Caco-2 (cell line): Measurements from ENCODE around the gene CREBBP. TPM values are rescaled to one million over a fixed set of nuclear protein-coding genes. Genes with fewer than 3 reads are reported as not detected.

Experiments used
- BruUV-seq: library from RNA; stranded (reverse); fragments of 400-500 nt; replicated peaks from 2 replicates; lab custom pipeline; 2021; lab: Mats Ljungman, UMichigan
- CTCF ChIA-PET: fragments of 300-600 bp; sonication (Branson Sonifier 250); formaldehyde crosslinking; loops from one replicate; lab custom pipeline; 2022; ENCODE audit warnings: antibody characterized with exemption; lab: Charles Lee
- POLR2A ChIA-PET: fragments of 300-600 bp; sonication (Branson Sonifier 250); formaldehyde crosslinking; loops from one replicate; lab custom pipeline; 2022; ENCODE audit warnings: antibody characterized with exemption; lab: Charles Lee
- DNase-seq, 2 experiments: peaks; one replicate each; pipeline versions ENCODE4 v3.0.0 to v3.0.0-alpha.2; 2020 to 2022
- H3K27me3 ChIP-seq: replicated peaks from 2 replicates; pipeline ENCODE4 v1.6.0; 2011; ENCODE audit warnings: low read length; ENCODE audit not compliant: control insufficient read depth, insufficient read depth
- H3K36me3 ChIP-seq: 2 replicates; pipeline ENCODE4 v1.5.1; 2011; ENCODE audit warnings: low read length; ENCODE audit not compliant: control insufficient read depth, insufficient read depth
- H3K4me1 ChIP-seq: fragments of 250-450 bp; sonication (Bioruptor Pico); 2 replicates; pipeline ENCODE4 v1.5.1; 2020; ENCODE audit warnings: mild to moderate bottlenecking
- H3K4me3 ChIP-seq: 2 replicates; pipeline ENCODE4 v1.5.1; 2011; ENCODE audit warnings: low read depth, mild to moderate bottlenecking, control low read depth, low read length
- H3K9me3 ChIP-seq: fragments of 250-450 bp; sonication (Bioruptor Pico); 2 replicates; pipeline ENCODE4 v1.5.1; 2020; ENCODE audit warnings: mild to moderate bottlenecking, moderate library complexity
- H3K27ac Mint-ChIP-seq: one replicate; pipeline ENCODE4 v1.8.0; 2022; ENCODE audit warnings: mixed read lengths; ENCODE audit not compliant: unreplicated experiment
- H3K27me3 Mint-ChIP-seq: one replicate; pipeline ENCODE4 v1.8.0; 2022; ENCODE audit warnings: mixed read lengths; ENCODE audit not compliant: insufficient read depth, unreplicated experiment
- H3K36me3 Mint-ChIP-seq: one replicate; pipeline ENCODE4 v1.8.0; 2022; ENCODE audit warnings: mild to moderate bottlenecking, mixed read lengths; ENCODE audit not compliant: insufficient read depth, unreplicated experiment
- H3K4me1 Mint-ChIP-seq: one replicate; pipeline ENCODE4 v1.8.0; 2022; ENCODE audit warnings: low read depth, mixed read lengths; ENCODE audit not compliant: unreplicated experiment
- H3K4me3 Mint-ChIP-seq: one replicate; pipeline ENCODE4 v1.8.0; 2022; ENCODE audit warnings: mild to moderate bottlenecking, moderate library complexity, mixed read lengths; ENCODE audit not compliant: unreplicated experiment
- H3K9me3 Mint-ChIP-seq: one replicate; pipeline ENCODE4 v1.8.0; 2022; ENCODE audit warnings: mixed read lengths; ENCODE audit not compliant: unreplicated experiment
- CTCF ChIP-seq, 2 experiments: fragments of 200-600 bp in 1 of 2; IDR thresholded peaks; 1 replicate in 1 of 2; 2 replicates in 1 of 2; pipeline versions ENCODE4 v1.5.1 to v1.8.0; 2011 to 2022; ENCODE audit warnings: antibody characterized with exemption in 1 of 2, control low read depth in 1 of 2, inconsistent platforms in 1 of 2, low read depth in 1 of 2, low read length in 1 of 2, mild to moderate bottlenecking in 1 of 2, moderate library complexity in 1 of 2; ENCODE audit not compliant: insufficient read depth in 1 of 2, severe bottlenecking in 1 of 2, unreplicated experiment in 1 of 2
- intact Hi-C: fragments of 100-400 bp; cut with micrococcal nuclease; formaldehyde crosslinking; loops from one replicate; pipeline ENCODE4 v1.10.0; 2022; ENCODE audit not compliant: unreplicated experiment
- total RNA-seq: library from RNA; stranded (reverse); gene quantifications from 2 replicates; pipeline ENCODE4 v1.2.3, GENCODE V29; 2022

CREBBP gene
- total RNA-seq, 1 experiment from 2014 or later: 65.3 TPM

GRCh38 chr16:3740934-3741333, 139.6 kb downstream of the CREBBP start:
- Histone ChIP-seq H3K27me3 (no peaks in the 10 kb centered on the region), H3K36me3 (peaks cover 4% of the 10 kb centered on the region), H3K9me3 (no peaks in the 10 kb centered on the region), H3K4me3 (no peak overlapping the region), H3K4me1 (no peaks in the 10 kb centered on the region)
- Mint-ChIP-seq H3K4me1 (no peaks in the 10 kb centered on the region), H3K9me3 (no peaks in the 10 kb centered on the region), H3K27me3 (no peaks in the 10 kb centered on the region), H3K36me3 (peaks cover 95% of the 10 kb centered on the region), H3K4me3 (no peak overlapping the region), H3K27ac (no peak overlapping the region)
- no TSS peak for BruUV-seq
- ChIA-PET CTCF (no interaction called here), POLR2A (no interaction called here)
- TF ChIP-seq CTCF (IDR thresholded peaks at IDR 0.05; ENCODE audit: insufficient read depth in 1 of 2, low read depth in 1 of 2, low read length in 1 of 2, severe bottlenecking in 1 of 2, unreplicated experiment in 1 of 2): no peak
- intact Hi-C loops: no loop called here
- no peak for DNase-seq

GRCh38 chr16:3740186-3740585, 140.3 kb downstream of the CREBBP start:
- no peak overlapping the region for H3K4me3 Mint-ChIP-seq
- H3K27ac Mint-ChIP-seq: no peak overlapping the region
- H3K9me3 Mint-ChIP-seq: no peaks in the 10 kb centered on the region
- CTCF ChIA-PET: no interaction called here
- intact Hi-C loops: no loop called here
- no peak overlapping the region for H3K4me3 ChIP-seq
- POLR2A ChIA-PET: no interaction called here
- no TSS peak for BruUV-seq
- no peaks in the 10 kb centered on the region for H3K9me3 ChIP-seq
- DNase-seq: no peak
- no peaks in the 10 kb centered on the region for H3K4me1 ChIP-seq
- TF ChIP-seq CTCF (IDR thresholded peaks at IDR 0.05; ENCODE audit: insufficient read depth in 1 of 2, low read depth in 1 of 2, low read length in 1 of 2, severe bottlenecking in 1 of 2, unreplicated experiment in 1 of 2): no peak
- peaks cover 95% of the 10 kb centered on the region for H3K36me3 Mint-ChIP-seq
- peaks cover 4% of the 10 kb centered on the region for H3K36me3 ChIP-seq
- H3K27me3 Mint-ChIP-seq: no peaks in the 10 kb centered on the region
- no peaks in the 10 kb centered on the region for H3K27me3 ChIP-seq
- H3K4me1 Mint-ChIP-seq: no peaks in the 10 kb centered on the region

GRCh38 chr16:3739636-3740035, 140.9 kb downstream of the CREBBP start:
- Mint-ChIP-seq H3K27me3 (no peaks in the 10 kb centered on the region), H3K4me1 (no peaks in the 10 kb centered on the region), H3K27ac (no peak overlapping the region), H3K36me3 (peaks cover 99% of the 10 kb centered on the region), H3K4me3 (no peak overlapping the region), H3K9me3 (no peaks in the 10 kb centered on the region)
- H3K4me1 ChIP-seq: no peaks in the 10 kb centered on the region
- H3K36me3 ChIP-seq: peaks cover 5% of the 10 kb centered on the region
- ChIA-PET POLR2A (no interaction called here), CTCF (no interaction called here)
- no TSS peak for BruUV-seq
- DNase-seq: no peak
- no peak overlapping the region for H3K4me3 ChIP-seq
- intact Hi-C loops: no loop called here
- no peaks in the 10 kb centered on the region for H3K9me3 ChIP-seq
- TF ChIP-seq CTCF (IDR thresholded peaks at IDR 0.05; ENCODE audit: insufficient read depth in 1 of 2, low read depth in 1 of 2, low read length in 1 of 2, severe bottlenecking in 1 of 2, unreplicated experiment in 1 of 2): no peak
- H3K27me3 ChIP-seq: no peaks in the 10 kb centered on the region
